Measurements from ENCODE around the gene ZSWIM7. TPM values are rescaled to one million over a fixed set of nuclear protein-coding genes. Genes with fewer than 3 reads are reported as not detected.
"Not testable (repeated sequence)": the region's sequence is repeated elsewhere in the genome, so short reads cannot be mapped to it uniquely, and the experiment has no call there.

ZSWIM7 gene
- total RNA-seq, 1 experiment from 2014 or later, result 19.1 TPM

GRCh38 chr17:15943971-15944758 lies 55.3 kb downstream of the ZSWIM7 start:
- Histone ChIP-seq H3F3A (ENCODE audit: insufficient read depth, low read depth) (peaks cover 22% of the 10 kb centered on the region; the same call in 1 of the 2 replicates), H3K36me3 (ENCODE audit: low read depth) (0 out of 2 replicates have a peak, but pooled peaks cover 4% of the 10 kb centered on the region), H4K20me1 (ENCODE audit: insufficient read depth) (no peaks in the 10 kb centered on the region), H3K4me2 (no peak overlapping the region), H3K9me2 (ENCODE audit: insufficient read depth) (no peaks in the 10 kb centered on the region), H3K79me2 (ENCODE audit: low read depth) (peaks cover 39% of the 10 kb centered on the region), H3K4me1 (replicated peaks; ENCODE audit: insufficient read depth) (peaks cover 26% of the 10 kb centered on the region), H3K27ac (no peak overlapping the region), H2AFZ (no peak overlapping the region), H3K27me3 (ENCODE audit: insufficient read depth, low read depth) (no peaks in the 10 kb centered on the region), H3K9me3 (ENCODE audit: insufficient read depth, low read depth) (no peaks in the 10 kb centered on the region), H3K4me3 (peak overlapping the region; percentile 91; the same call in 1 of the 2 replicates)
- intact Hi-C loops (cut with micrococcal nuclease; ENCODE audit: unreplicated experiment), result loop anchor here (1.0 kb wide), 1 partner anchor 116 kb away; no protein-coding TSS in a partner anchor
- CTCF ChIA-PET, result interaction anchor here (0.6 to 1.8 kb wide), 4 partner anchors 54 to 572 kb away, joined by 3 to 8 read pairs (median 4); partner anchors contain the start of genes TTC19 and ZSWIM7
- no peak for TF ChIP-seq EZH2 (IDR thresholded peaks at IDR 0.05; ENCODE audit: low read depth)
- TF ChIP-seq CTCF (conservative IDR thresholded peaks at IDR 0.05), result no peak
- no peak for DNase-seq
- BruUV-seq (replicated peaks), result no TSS peak
- POLR2A ChIA-PET (ENCODE audit: unreplicated experiment), result interaction anchor here (0.6 to 0.7 kb wide), 2 partner anchors 52 to 65 kb away, joined by 3 read pairs; no protein-coding TSS in a partner anchor

GRCh38 chr17:15942207-15942833 lies 57.2 kb downstream of the ZSWIM7 start:
- intact Hi-C loops (cut with micrococcal nuclease; ENCODE audit: unreplicated experiment), result no loop called here
- no peak for TF ChIP-seq CTCF (conservative IDR thresholded peaks at IDR 0.05)
- no peaks in the 10 kb centered on the region for H3K36me3 ChIP-seq (ENCODE audit: low read depth)
- peak overlapping the region; percentile 69 for H3K27ac ChIP-seq
- no peak overlapping the region for H3K4me3 ChIP-seq
- H3K27me3 ChIP-seq (ENCODE audit: insufficient read depth, low read depth), result no peaks in the 10 kb centered on the region
- peaks cover 12% of the 10 kb centered on the region for H3K4me1 ChIP-seq (replicated peaks; ENCODE audit: insufficient read depth)
- CTCF ChIA-PET, result no interaction called here
- POLR2A ChIA-PET (ENCODE audit: unreplicated experiment), result interaction anchor here (0.9 kb wide), 1 partner anchor 27 kb away, joined by 3 read pairs; no protein-coding TSS in a partner anchor
- no peaks in the 10 kb centered on the region for H3K9me3 ChIP-seq (ENCODE audit: insufficient read depth, low read depth)
- H4K20me1 ChIP-seq (ENCODE audit: insufficient read depth), result no peaks in the 10 kb centered on the region
- peaks cover 17% of the 10 kb centered on the region; the same call in 1 of the 2 replicates for H3F3A ChIP-seq (ENCODE audit: insufficient read depth, low read depth)
- BruUV-seq (replicated peaks), result no TSS peak
- no peak for DNase-seq
- H3K4me2 ChIP-seq, result peak overlapping the region; percentile 47
- peaks cover 22% of the 10 kb centered on the region for H3K79me2 ChIP-seq (ENCODE audit: low read depth)
- no peaks in the 10 kb centered on the region for H3K9me2 ChIP-seq (ENCODE audit: insufficient read depth)
- H2AFZ ChIP-seq, result no peak overlapping the region

GRCh38 chr17:15941781-15942180 lies 57.7 kb downstream of the ZSWIM7 start:
- H3K4me1 ChIP-seq (replicated peaks; ENCODE audit: insufficient read depth), result peaks cover 11% of the 10 kb centered on the region
- H3K9me2 ChIP-seq (ENCODE audit: insufficient read depth), result no peaks in the 10 kb centered on the region
- peaks cover 17% of the 10 kb centered on the region; the same call in 1 of the 2 replicates for H3F3A ChIP-seq (ENCODE audit: insufficient read depth, low read depth)
- peak overlapping the region; percentile 47 for H3K4me2 ChIP-seq
- no peak for TF ChIP-seq EZH2 (IDR thresholded peaks at IDR 0.05; ENCODE audit: low read depth)
- TF ChIP-seq CTCF (conservative IDR thresholded peaks at IDR 0.05), result no peak
- H3K9me3 ChIP-seq (ENCODE audit: insufficient read depth, low read depth), result no peaks in the 10 kb centered on the region
- H4K20me1 ChIP-seq (ENCODE audit: insufficient read depth), result no peaks in the 10 kb centered on the region
- H3K4me3 ChIP-seq, result no peak overlapping the region
- CTCF ChIA-PET, result no interaction called here
- no peak overlapping the region for H2AFZ ChIP-seq
- peak overlapping the region; percentile 69 for H3K27ac ChIP-seq
- POLR2A ChIA-PET (ENCODE audit: unreplicated experiment), result interaction anchor here (0.6 to 0.9 kb wide), 5 partner anchors 26 to 244 kb away, joined by 3 to 15 read pairs (median 4); no protein-coding TSS in a partner anchor
- DNase-seq, result peak; percentile 29 to 53
- no peaks in the 10 kb centered on the region for H3K36me3 ChIP-seq (ENCODE audit: low read depth)
- no TSS peak for BruUV-seq (replicated peaks)
- H3K79me2 ChIP-seq (ENCODE audit: low read depth), result peaks cover 17% of the 10 kb centered on the region
- intact Hi-C loops (cut with micrococcal nuclease; ENCODE audit: unreplicated experiment), result no loop called here
- no peaks in the 10 kb centered on the region for H3K27me3 ChIP-seq (ENCODE audit: insufficient read depth, low read depth)

DNA sequence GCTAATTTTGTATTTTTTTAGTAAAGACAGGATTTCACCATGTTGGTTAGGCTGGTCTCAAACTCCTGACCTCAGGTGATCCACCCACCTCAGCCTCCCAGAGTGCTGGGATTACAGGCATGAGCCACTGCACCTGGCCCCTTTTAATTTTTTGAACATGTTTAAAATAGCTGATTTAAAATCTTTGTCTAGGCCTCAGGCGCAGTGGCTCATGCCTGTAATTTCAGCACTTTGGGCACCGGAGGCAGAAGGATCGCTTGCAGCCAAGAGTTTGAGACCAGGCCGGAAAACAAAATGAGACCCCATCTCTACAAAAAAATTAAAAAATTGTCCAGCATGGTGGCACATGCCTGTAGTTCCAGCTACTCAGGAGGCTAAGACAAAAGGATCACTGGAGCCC lies 63.0 kb downstream of the ZSWIM7 start:
- H3K36me3 ChIP-seq (ENCODE audit: low read depth); H3K4me1 ChIP-seq (replicated peaks; ENCODE audit: insufficient read depth); DNase-seq; H3K4me3 ChIP-seq; intact Hi-C loops (cut with micrococcal nuclease; ENCODE audit: unreplicated experiment); H2AFZ ChIP-seq; POLR2A ChIA-PET (ENCODE audit: unreplicated experiment); H3K27ac ChIP-seq; H3F3A ChIP-seq (ENCODE audit: insufficient read depth, low read depth); H3K27me3 ChIP-seq (ENCODE audit: insufficient read depth, low read depth); H3K9me2 ChIP-seq (ENCODE audit: insufficient read depth); BruUV-seq (replicated peaks); H3K4me2 ChIP-seq; H3K9me3 ChIP-seq (ENCODE audit: insufficient read depth, low read depth); H4K20me1 ChIP-seq (ENCODE audit: insufficient read depth); H3K79me2 ChIP-seq (ENCODE audit: low read depth): not testable (repeated sequence)
- CTCF ChIA-PET, result interaction anchor here (0.8 kb wide), 1 partner anchor 55 kb away, joined by 3 read pairs; no protein-coding TSS in a partner anchor
